GM11168 (cell line): ENCODE measurements around the gene AP2A2.

Experiments
- in situ Hi-C: fragments of 300-500 bp; cut with MboI; formaldehyde crosslinking; loops from one replicate; pipeline ENCODE4 v1.12.0; 2022; ENCODE audit warnings: low sequenced_read_pairs; ENCODE audit not compliant: unreplicated experiment

AP2A2 gene

GRCh38 chr11:1036931-1037330 is 111.3 kb downstream of the AP2A2 start:
- in situ Hi-C loops = no loop called here

GRCh38 chr11:1037506-1038055 is 111.9 kb downstream of the AP2A2 start:
- in situ Hi-C loops = no loop called here

GRCh38 chr11:1038361-1038760 is 112.7 kb downstream of the AP2A2 start:
- in situ Hi-C loops = no loop called here

GRCh38 chr11:1038921-1039320 is 113.3 kb downstream of the AP2A2 start:
- in situ Hi-C loops = no loop called here

GRCh38 chr11:1039481-1040427 is 114.1 kb downstream of the AP2A2 start:
- in situ Hi-C loops = no loop called here

- in situ Hi-C loops = no loop called here
These were observed 114.9 kb downstream of the AP2A2 start for GRCh38 chr11:1040428-1041148.

- in situ Hi-C loops = no loop called here
These were observed 115.4 kb downstream of the AP2A2 start for GRCh38 chr11:1041149-1041467.

GRCh38 chr11:1041471-1041870 is 115.8 kb downstream of the AP2A2 start:
- in situ Hi-C loops = no loop called here

- in situ Hi-C loops = no loop called here
These were observed 116.4 kb downstream of the AP2A2 start for GRCh38 chr11:1041936-1042608.

GRCh38 chr11:1042626-1043562 is 117.2 kb downstream of the AP2A2 start:
- in situ Hi-C loops = no loop called here

GRCh38 chr11:1043563-1044096 is 118.0 kb downstream of the AP2A2 start:
- in situ Hi-C loops = no loop called here

GRCh38 chr11:1044160-1044559 is 118.5 kb downstream of the AP2A2 start:
- in situ Hi-C loops = no loop called here

- in situ Hi-C loops = no loop called here
These were observed 122.0 kb downstream of the AP2A2 start for GRCh38 chr11:1047595-1048156.

- in situ Hi-C loops = no loop called here
These were observed 122.9 kb downstream of the AP2A2 start for GRCh38 chr11:1048375-1049070.

- in situ Hi-C loops = no loop called here
These were observed 123.4 kb downstream of the AP2A2 start for GRCh38 chr11:1049071-1049405.

- in situ Hi-C loops = no loop called here
These were observed 123.8 kb downstream of the AP2A2 start for GRCh38 chr11:1049431-1049891.

GRCh38 chr11:1049911-1050580 is 124.4 kb downstream of the AP2A2 start:
- in situ Hi-C loops = loop anchor here (10.0 kb wide), 1 partner anchor 205 kb away; the partner anchor contains the start of genes POLR2L and TSPAN4
